Stomach (tissue), 9 donors: Measurements from ENCODE around the gene MCC. TPM values are rescaled to one million over a fixed set of nuclear protein-coding genes. Genes with fewer than 3 reads are reported as not detected.
A peak's percentile ranks its signal among the peaks of the same experiment; 100 is the strongest.

Experiments
- DNase-seq, 2 donors: peaks; one replicate each; pipeline versions ENCODE4 v3.0.0 to v3.0.0-alpha.2; 2013 to 2019
- H3K27ac ChIP-seq, 5 donors: fragments of 200-600 bp in 4 of 5; sonication (generic) in 4 of 5; one replicate each; pipeline ENCODE4 v1.5.1; 2013 to 2019; ENCODE audit warnings: mild to moderate bottlenecking in 1 of 5, moderate library complexity in 1 of 5
- H3K27me3 ChIP-seq, 3 donors: fragments of 200-600 bp; sonication (generic); one replicate each; pipeline ENCODE4 v1.5.1; 2017 to 2019; ENCODE audit warnings: mixed run types in 1 of 3
- H3K36me3 ChIP-seq, 4 donors: fragments of 200-600 bp; sonication (generic); 1 replicate in 3 of 4; 2 replicates in 1 of 4; pipeline ENCODE4 v1.5.1; 2016 to 2019
- H3K4me1 ChIP-seq, 4 donors: fragments of 200-600 bp; sonication (generic); one replicate each; pipeline ENCODE4 v1.5.1; 2016 to 2019
- H3K4me3 ChIP-seq, 4 donors: fragments of 200-600 bp; sonication (generic) in 3 of 4; one replicate each; pipeline ENCODE4 v1.5.1; 2016 to 2019; ENCODE audit warnings: mild to moderate bottlenecking in 1 of 4
- H3K9me3 ChIP-seq, 4 donors: fragments of 200-600 bp; sonication (generic); one replicate each; pipeline ENCODE4 v1.5.1; 2016 to 2019
- CTCF ChIP-seq, 7 experiments: fragments of 450-650 bp in 4 of 7; fragments of 200-600 bp in 3 of 7; sonication (generic) in 3 of 7; IDR thresholded peaks; one replicate each; pipeline ENCODE4 v1.5.1; 2016 to 2019; ENCODE audit warnings: antibody characterized with exemption in 7 of 7, control low read depth in 2 of 7, mild to moderate bottlenecking in 1 of 7
- EP300 ChIP-seq: sonication (generic); formaldehyde crosslinking; IDR thresholded peaks from one replicate; pipeline ENCODE4 v1.6.1; 2017; ENCODE audit warnings: antibody characterized with exemption
- POLR2A ChIP-seq, 4 donors: fragments of 450-650 bp; IDR thresholded peaks; one replicate each; pipeline ENCODE4 v1.6.1; 2016; ENCODE audit warnings: antibody characterized with exemption in 4 of 4, control low read depth in 2 of 4, mild to moderate bottlenecking in 1 of 4, moderate library complexity in 1 of 4
- POLR2AphosphoS5 ChIP-seq, 3 donors: sonication (generic); formaldehyde crosslinking; IDR thresholded peaks; one replicate each; pipeline ENCODE4 v1.6.1; 2016; ENCODE audit warnings: antibody characterized with exemption in 3 of 3
- WGBS, 5 donors: extraction: QIAGEN DNeasy Blood & Tissue Kit in 3 of 5; methylation state at CpG; one replicate each; pipeline versions ENCODE4 v1.1.5 to v1.1.7; 2013 to 2018; 5-methylcytosine and 5-hydroxymethylcytosine counted together
- intact Hi-C: fragments of 100-400 bp; cut with DNase I; formaldehyde crosslinking; loops from one replicate; pipeline ENCODE4 v1.15.1; 2023; ENCODE audit warnings: low total_unique reads
- polyA plus RNA-seq, 3 donors: library from polyadenylated mRNA; stranded (reverse); fragments of 200-250 nt; gene quantifications; one replicate each; pipeline ENCODE4 v1.2.3, GENCODE V29; 2013
- total RNA-seq, 5 donors: library from RNA; depleted of rRNA; stranded (reverse); fragments of >200 nt; gene quantifications; one replicate each; pipeline versions ENCODE4 v1.1.0 to v1.2.3, GENCODE V29; 2014 to 2016
- donor health status: healthy with polysubstance abuse.
- donor health status: Bipolar disorder and iron deficiency.
- donor health status: healthy.

MCC gene
- total and polyA plus RNA-seq, 8 donors: 3.8 to 35.1 (median 8.9) TPM

- no peak for TF ChIP-seq EP300
- no peak for TF ChIP-seq POLR2AphosphoS5 (IDR thresholded peaks at IDR 0.05)
- no peak for TF ChIP-seq POLR2A (IDR thresholded peaks at IDR 0.05)
- TF ChIP-seq CTCF (IDR thresholded peaks at IDR 0.05): no peak
- intact Hi-C loops: no loop called here
These were observed 341.1 kb downstream of the MCC start for GRCh38 chr5:113147101-113147508.

GRCh38 chr5:113145757-113146387, 342.4 kb downstream of the MCC start:
- intact Hi-C loops: no loop called here
- Histone ChIP-seq H3K9me3 (no peaks in the 10 kb centered on the region), H3K4me1 (no peaks in the 10 kb centered on the region), H3K36me3 (no peaks in the 10 kb centered on the region), H3K27me3 (no peaks in the 10 kb centered on the region), H3K4me3 (no peak overlapping the region), H3K27ac (no peak overlapping the region)
- DNase-seq: no peak
- TF ChIP-seq POLR2AphosphoS5 (IDR thresholded peaks at IDR 0.05) (no peak), EP300 (no peak), CTCF (IDR thresholded peaks at IDR 0.05) (no peak), POLR2A (IDR thresholded peaks at IDR 0.05) (no peak)
- WGBS, 5 donors: 3 to 42% (median 34%) methylated on average over 1 of the region's 1 CpG

More at GRCh38 chr5:113147101-113147508, 341.1 kb downstream of the MCC start:
- DNase-seq: no peak
- WGBS, 5 donors: 47 to 64% (median 57%) methylated on average over 4 of the region's 4 CpGs
- Histone ChIP-seq H3K4me3 (no peak overlapping the region), H3K27me3 (no peaks in the 10 kb centered on the region), H3K27ac (no peak overlapping the region), H3K4me1 (no peaks in the 10 kb centered on the region), H3K36me3 (no peaks in the 10 kb centered on the region), H3K9me3 (no peaks in the 10 kb centered on the region)

GRCh38 chr5:113142186-113142585, 346.1 kb downstream of the MCC start:
- WGBS, 5 donors: 89 to 97% (median 93%) methylated on average over 4 of the region's 4 CpGs
- TF ChIP-seq POLR2AphosphoS5 (IDR thresholded peaks at IDR 0.05): no peak
- TF ChIP-seq POLR2A (IDR thresholded peaks at IDR 0.05): no peak
- TF ChIP-seq EP300: no peak
- TF ChIP-seq CTCF (IDR thresholded peaks at IDR 0.05): no peak
- no peaks in the 10 kb centered on the region for H3K27me3 ChIP-seq
- intact Hi-C loops: no loop called here
- H3K36me3 ChIP-seq: no peaks in the 10 kb centered on the region
- no peaks in the 10 kb centered on the region for H3K9me3 ChIP-seq
- H3K4me3 ChIP-seq: no peak overlapping the region
- no peak overlapping the region for H3K27ac ChIP-seq
- no peak for DNase-seq
- no peaks in the 10 kb centered on the region for H3K4me1 ChIP-seq

GRCh38 chr5:113140837-113141671, 347.2 kb downstream of the MCC start:
- WGBS, 5 donors: 71 to 74% (median 71%) methylated on average over 9 of the region's 9 CpGs
- H3K4me3 ChIP-seq: no peak overlapping the region
- H3K9me3 ChIP-seq: no peaks in the 10 kb centered on the region
- TF ChIP-seq CTCF (IDR thresholded peaks at IDR 0.05) (no peak), EP300 (no peak), POLR2A (IDR thresholded peaks at IDR 0.05) (no peak), POLR2AphosphoS5 (IDR thresholded peaks at IDR 0.05) (no peak)
- no peak for DNase-seq
- H3K27me3 ChIP-seq: no peaks in the 10 kb centered on the region
- peak overlapping the region in 2 of 5 donors; percentile 43 to 50 for H3K27ac ChIP-seq
- no peaks in the 10 kb centered on the region for H3K36me3 ChIP-seq
- intact Hi-C loops: no loop called here
- no peaks in the 10 kb centered on the region for H3K4me1 ChIP-seq
